ENCODE measurements around the gene ADCY4. TPM values are rescaled to one million over a fixed set of nuclear protein-coding genes. Genes with fewer than 3 reads are reported as not detected.

The ADCY4 gene
- total RNA-seq, 1 experiment from 2014 or later, result 0.86 TPM

DNA sequence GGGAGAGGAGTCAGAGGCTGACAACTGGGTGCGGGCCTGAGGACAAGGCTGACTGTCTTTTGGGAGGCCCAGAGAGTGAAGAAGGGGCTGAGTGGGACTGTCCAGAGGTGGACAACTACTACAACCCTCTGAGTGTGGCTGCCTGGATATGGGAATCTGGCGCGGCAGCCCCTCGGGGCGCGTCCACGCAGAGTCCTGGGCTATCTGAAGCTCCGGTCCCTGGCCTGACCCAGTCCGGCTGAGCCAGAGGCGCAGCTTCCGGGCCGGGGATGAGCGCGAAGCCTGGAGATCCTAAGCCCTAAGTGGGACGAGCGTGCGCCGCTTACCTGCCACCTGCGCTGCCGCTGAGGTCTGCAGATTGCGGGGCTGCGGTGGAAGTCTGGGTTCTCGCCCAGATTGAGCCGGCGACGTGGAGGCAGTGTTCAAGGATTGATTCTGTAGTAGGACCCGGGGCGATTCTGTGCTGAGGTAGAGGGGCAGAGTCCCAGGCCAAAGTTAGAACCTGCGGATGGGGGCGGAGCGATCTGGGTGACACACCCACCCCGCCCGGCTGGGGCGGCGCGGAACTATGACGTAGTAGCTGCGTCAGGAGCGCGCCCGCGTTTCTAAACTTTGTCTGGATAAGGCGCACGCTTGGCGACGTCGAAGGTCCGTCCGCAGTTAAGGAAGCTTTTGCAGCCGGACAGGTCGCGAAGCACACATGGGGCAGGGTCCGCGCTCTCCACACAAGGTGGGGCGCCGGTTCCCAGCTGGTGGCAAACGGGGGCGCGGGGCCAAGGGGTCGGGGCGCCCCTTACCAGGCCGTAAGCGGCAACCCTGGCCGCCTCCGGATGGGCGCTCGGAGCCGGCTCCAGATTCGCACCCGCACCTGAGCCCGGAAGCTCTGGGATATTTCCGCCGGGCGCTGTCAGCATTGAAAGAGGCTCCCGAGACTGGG, 35.3 kb downstream of the ADCY4 start, which contains the start of the genes DHRS1 and NOP9 (continued):
- TF ChIP-seq, protein P1, sequence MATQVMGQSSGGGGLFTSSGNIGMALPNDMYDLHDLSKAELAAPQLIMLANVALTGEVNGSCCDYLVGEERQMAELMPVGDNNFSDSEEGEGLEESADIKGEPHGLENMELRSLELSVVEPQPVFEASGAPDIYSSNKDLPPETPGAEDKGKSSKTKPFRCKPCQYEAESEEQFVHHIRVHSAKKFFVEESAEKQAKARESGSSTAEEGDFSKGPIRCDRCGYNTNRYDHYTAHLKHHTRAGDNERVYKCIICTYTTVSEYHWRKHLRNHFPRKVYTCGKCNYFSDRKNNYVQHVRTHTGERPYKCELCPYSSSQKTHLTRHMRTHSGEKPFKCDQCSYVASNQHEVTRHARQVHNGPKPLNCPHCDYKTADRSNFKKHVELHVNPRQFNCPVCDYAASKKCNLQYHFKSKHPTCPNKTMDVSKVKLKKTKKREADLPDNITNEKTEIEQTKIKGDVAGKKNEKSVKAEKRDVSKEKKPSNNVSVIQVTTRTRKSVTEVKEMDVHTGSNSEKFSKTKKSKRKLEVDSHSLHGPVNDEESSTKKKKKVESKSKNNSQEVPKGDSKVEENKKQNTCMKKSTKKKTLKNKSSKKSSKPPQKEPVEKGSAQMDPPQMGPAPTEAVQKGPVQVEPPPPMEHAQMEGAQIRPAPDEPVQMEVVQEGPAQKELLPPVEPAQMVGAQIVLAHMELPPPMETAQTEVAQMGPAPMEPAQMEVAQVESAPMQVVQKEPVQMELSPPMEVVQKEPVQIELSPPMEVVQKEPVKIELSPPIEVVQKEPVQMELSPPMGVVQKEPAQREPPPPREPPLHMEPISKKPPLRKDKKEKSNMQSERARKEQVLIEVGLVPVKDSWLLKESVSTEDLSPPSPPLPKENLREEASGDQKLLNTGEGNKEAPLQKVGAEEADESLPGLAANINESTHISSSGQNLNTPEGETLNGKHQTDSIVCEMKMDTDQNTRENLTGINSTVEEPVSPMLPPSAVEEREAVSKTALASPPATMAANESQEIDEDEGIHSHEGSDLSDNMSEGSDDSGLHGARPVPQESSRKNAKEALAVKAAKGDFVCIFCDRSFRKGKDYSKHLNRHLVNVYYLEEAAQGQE (IDR thresholded peaks at IDR 0.05; ENCODE audit: low read depth), result no peak
- TF ChIP-seq YY1 (IDR thresholded peaks at IDR 0.05; ENCODE audit: extremely low read depth, insufficient replicate concordance, low read depth, low read length), result no peak
- TF ChIP-seq RAD21 (IDR thresholded peaks at IDR 0.05; ENCODE audit: low read depth), result no peak
- no peak for TF ChIP-seq EZH2phosphoT487 (IDR thresholded peaks at IDR 0.05; ENCODE audit: borderline replicate concordance)

DNA sequence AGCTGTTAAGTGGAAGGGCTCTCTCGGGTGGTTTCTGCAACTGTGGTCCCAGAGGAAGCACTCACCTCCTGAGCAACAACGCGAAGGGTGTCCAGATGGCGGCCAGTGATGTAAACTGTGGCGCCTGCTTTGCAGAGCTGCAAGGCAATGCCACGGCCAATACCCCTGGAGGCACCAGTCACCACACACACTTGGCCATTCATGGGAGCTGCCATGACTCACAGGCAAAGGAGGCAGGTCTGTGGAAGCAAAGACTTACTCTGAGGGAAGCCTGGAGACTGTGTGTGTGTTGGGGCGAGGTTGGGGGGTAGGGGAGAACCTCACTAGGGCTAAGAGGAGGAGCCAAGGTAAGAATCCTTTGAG, 36.0 kb downstream of the ADCY4 start:
- peak; percentile 24 for DNase-seq (ENCODE audit: low read depth, low spot score)
- POLR2A ChIA-PET, result interaction anchor here (0.8 to 3.7 kb wide), 4 partner anchors 9 to 85 kb away, joined by 3 to 30 read pairs (median 6); partner anchors contain the start of genes CHMP4A, RABGGTA and TINF2
- CTCF ChIA-PET, result interaction anchor here (0.6 to 4.7 kb wide), 9 partner anchors 8 to 667 kb away, joined by 3 to 71 read pairs (median 4); partner anchors contain the start of genes CIDEB, MDP1, RABGGTA and TINF2
- H3K9ac ChIP-seq (ENCODE audit: low read length), result peak overlapping the region; percentile 79
- H3K4me2 ChIP-seq (ENCODE audit: low read length), result peak overlapping the region; percentile 95
- H3K9me2 ChIP-seq (ENCODE audit: insufficient read depth), result no peaks in the 10 kb centered on the region
- RAD21 ChIA-PET (ENCODE audit: low non-redundant PET in 1 of 2, low total read pairs in 2 of 2, uncharacterized antibody in 2 of 2, unreplicated experiment in 2 of 2), result interaction anchor here in 1 of 2 experiments (1.2 to 1.8 kb wide), 2 partner anchors 56 to 133 kb away, joined by 4 to 9 read pairs; partner anchors contain the start of gene TINF2
- TF ChIP-seq, protein P2, sequence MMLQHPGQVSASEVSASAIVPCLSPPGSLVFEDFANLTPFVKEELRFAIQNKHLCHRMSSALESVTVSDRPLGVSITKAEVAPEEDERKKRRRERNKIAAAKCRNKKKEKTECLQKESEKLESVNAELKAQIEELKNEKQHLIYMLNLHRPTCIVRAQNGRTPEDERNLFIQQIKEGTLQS (IDR thresholded peaks at IDR 0.05), result no peak
- TF ChIP-seq ZFX (IDR thresholded peaks at IDR 0.05), result no peak
- TF ChIP-seq ELF1 (IDR thresholded peaks at IDR 0.05; ENCODE audit: borderline replicate concordance, low read depth), result no peak
- TF ChIP-seq ZNF274 (IDR thresholded peaks at IDR 0.05; ENCODE audit: low read depth, low read length), result no peak
- H3K36me3 ChIP-seq (ENCODE audit: control insufficient read depth in 1 of 2, insufficient read depth in 2 of 2, low read length in 2 of 2), result peaks cover 27 to 34% of the 10 kb centered on the region in 2 experiments
- no peaks in the 10 kb centered on the region for H3K9me3 ChIP-seq (ENCODE audit: control insufficient read depth in 1 of 2, insufficient read depth in 1 of 2, low read depth in 1 of 2, low read length in 2 of 2)
- H4K20me1 ChIP-seq (ENCODE audit: insufficient read depth), result no peaks in the 10 kb centered on the region
- BruUV-seq (replicated peaks), result no TSS peak
- peak; percentile 45 for ATAC-seq
- H3K79me2 ChIP-seq (ENCODE audit: insufficient read depth, low read length), result peaks cover 28% of the 10 kb centered on the region
- H3K27me3 ChIP-seq (ENCODE audit: insufficient read depth, low read length), result no peaks in the 10 kb centered on the region
- no peak overlapping the region for H2AFZ ChIP-seq (ENCODE audit: low read depth, low read length, poor library complexity, severe bottlenecking)
- H3K27ac ChIP-seq (ENCODE audit: low read depth, low read length), result peak overlapping the region; percentile 77
- H3K4me3 ChIP-seq (replicated peaks in 1 of 2; ENCODE audit: low read depth in 1 of 2, low read length in 2 of 2), result peak overlapping the region; percentile 66 to 80
- H3K4me1 ChIP-seq (ENCODE audit: control insufficient read depth in 1 of 2, insufficient read depth in 2 of 2, low read length in 2 of 2), result peaks cover 17 to 31% of the 10 kb centered on the region in 2 experiments
- intact Hi-C loops (cut with micrococcal nuclease), result loop anchor here (5.0 to 10.0 kb wide), 3 partner anchors 242 to 314 kb away; partner anchors contain the start of gene DHRS4L2
